Loucy (cell line): ENCODE results near the gene ST7L.

Experiments
- CTCF ChIP-seq: fragments of 200-600 bp; sonication (generic); conservative IDR thresholded peaks from 2 replicates; pipeline ENCODE4 v1.5.1; 2014; ENCODE audit warnings: mild to moderate bottlenecking, antibody characterized with exemption, low read length
- EZH2phosphoT487 ChIP-seq: fragments of 200-600 bp; IDR thresholded peaks from 2 replicates; pipeline ENCODE4 v1.6.1; 2018; ENCODE audit warnings: antibody characterized with exemption, mild to moderate bottlenecking, moderate library complexity, borderline replicate concordance

DNA sequence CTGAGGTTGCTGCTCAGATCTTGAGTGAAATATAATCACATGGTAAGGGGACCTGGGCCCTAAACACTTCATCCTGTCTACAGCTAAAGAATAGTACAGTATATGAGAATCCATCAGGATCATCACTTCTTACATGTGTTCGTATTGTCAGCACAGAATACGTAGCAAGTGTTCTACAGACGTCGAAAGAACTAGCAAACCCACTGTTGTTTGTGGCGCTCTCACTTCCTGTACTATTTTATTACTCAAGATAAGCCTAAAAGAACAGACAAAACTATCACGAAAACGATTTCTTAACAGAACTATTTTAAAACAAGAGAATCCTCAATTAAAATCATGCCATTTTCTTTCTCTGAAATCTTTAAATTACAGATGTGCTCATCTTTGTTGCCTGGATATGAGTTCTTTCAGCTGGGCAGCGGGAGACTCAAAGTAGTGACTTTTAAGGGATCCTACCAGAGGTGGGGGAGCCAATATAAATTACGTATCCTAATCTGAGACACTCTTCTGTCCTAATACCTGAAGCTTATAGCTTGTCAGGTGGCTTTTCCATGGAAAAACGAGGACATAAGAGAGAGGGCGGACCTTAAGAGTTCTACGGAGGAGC is 724 bp downstream of the ST7L start:
- TF ChIP-seq CTCF: no peak
- TF ChIP-seq EZH2phosphoT487: no peak
